Liver (tissue), 3 donors: ENCODE measurements around the gene RFNG.

Source experiments
- CTCF ChIP-seq: fragments of 150-350 bp; IDR thresholded peaks from 2 replicates; pipeline ENCODE4 v1.5.1; 2017; ENCODE audit warnings: improper control_type of control experiment, low read depth, low read length; ENCODE audit not compliant: missing input control
- EGR1 ChIP-seq, 2 donors: IDR thresholded peaks; 2 replicates each; pipeline ENCODE4 v1.6.1; 2016 to 2018; ENCODE audit warnings: antibody characterized with exemption in 2 of 2, low read depth in 2 of 2
- FOXA1 ChIP-seq: IDR thresholded peaks from 2 replicates; pipeline ENCODE4 v1.6.1; 2016; ENCODE audit warnings: antibody characterized with exemption
- FOXA2 ChIP-seq: IDR thresholded peaks from 2 replicates; pipeline ENCODE4 v1.6.1; 2016; ENCODE audit warnings: antibody characterized with exemption
- GABPA ChIP-seq, 2 donors: IDR thresholded peaks in 1 of 2; conservative IDR thresholded peaks in 1 of 2; 2 replicates each; pipeline ENCODE4 v1.6.1; 2016; ENCODE audit warnings: antibody characterized with exemption in 2 of 2, mild to moderate bottlenecking in 1 of 2, moderate library complexity in 1 of 2
- JUND ChIP-seq, 2 donors: IDR thresholded peaks; 2 replicates each; pipeline ENCODE4 v1.6.1; 2016; ENCODE audit warnings: antibody characterized with exemption in 2 of 2
- MAX ChIP-seq: IDR thresholded peaks from 2 replicates; pipeline ENCODE4 v1.6.1; 2016; ENCODE audit warnings: antibody characterized with exemption
- RAD21 ChIP-seq, 2 donors: IDR thresholded peaks; 2 replicates each; pipeline ENCODE4 v1.6.1; 2016; ENCODE audit warnings: antibody characterized with exemption in 2 of 2, mild to moderate bottlenecking in 2 of 2
- REST ChIP-seq: IDR thresholded peaks from 2 replicates; pipeline ENCODE4 v1.6.1; 2016; ENCODE audit warnings: antibody characterized with exemption, mild to moderate bottlenecking
- SP1 ChIP-seq: IDR thresholded peaks from 2 replicates; pipeline ENCODE4 v1.6.1; 2018; ENCODE audit warnings: antibody characterized with exemption, mild to moderate bottlenecking
- TAF1 ChIP-seq: conservative IDR thresholded peaks from 2 replicates; pipeline ENCODE4 v1.6.1; 2016; ENCODE audit warnings: antibody characterized with exemption, mild to moderate bottlenecking
- YY1 ChIP-seq: IDR thresholded peaks from 2 replicates; pipeline ENCODE4 v1.6.1; 2016; ENCODE audit warnings: antibody characterized with exemption, mild to moderate bottlenecking
- ZBTB33 ChIP-seq: IDR thresholded peaks from 2 replicates; pipeline ENCODE4 v1.6.1; 2016; ENCODE audit warnings: antibody characterized with exemption
- donor health status: healthy.
- donor health status: healthy.

- TF ChIP-seq CTCF (no peak), JUND (IDR thresholded peaks at IDR 0.05) (no peak), MAX (no peak), REST (no peak), SP1 (no peak), FOXA1 (no peak), RAD21 (IDR thresholded peaks at IDR 0.05) (no peak), YY1 (no peak), TAF1 (no peak), ZBTB33 (no peak), EGR1 (IDR thresholded peaks at IDR 0.05; ENCODE audit: low read depth in 2 of 2) (no peak), GABPA (IDR thresholded peaks at IDR 0.05 in 1 of 2, conservative IDR thresholded peaks at IDR 0.05 in 1 of 2) (no peak), FOXA2 (no peak)
Observed at GRCh38 chr17:82033359-82034085, 18.1 kb downstream of the RFNG start.
